Immature natural killer cell (primary cell): ENCODE results near the gene SYTL1. TPM values are rescaled to one million over a fixed set of nuclear protein-coding genes. Genes with fewer than 3 reads are reported as not detected.
A peak's percentile ranks its signal among the peaks of the same experiment; 100 is the strongest.

Source experiments
- DNase-seq, 3 donors: peaks; one replicate each; pipeline ENCODE4 v3.0.0; 2022; ENCODE audit warnings: mixed read lengths in 1 of 3
- H3K27ac Mint-ChIP-seq, 6 donors: one replicate each; pipeline ENCODE4 v1.8.0; 2020; ENCODE audit warnings: mixed read lengths in 6 of 6, mild to moderate bottlenecking in 5 of 6, inconsistent platforms in 4 of 6, moderate library complexity in 3 of 6
- H3K27me3 Mint-ChIP-seq, 3 donors: one replicate each; pipeline ENCODE4 v1.8.0; 2020 to 2021; ENCODE audit warnings: low read depth in 3 of 3, mild to moderate bottlenecking in 3 of 3, mixed read lengths in 3 of 3, moderate library complexity in 3 of 3, inconsistent platforms in 1 of 3
- H3K36me3 Mint-ChIP-seq, 3 donors: one replicate each; pipeline ENCODE4 v1.8.0; 2020; ENCODE audit warnings: mixed read lengths in 3 of 3, inconsistent platforms in 2 of 3, mild to moderate bottlenecking in 2 of 3
- H3K4me1 Mint-ChIP-seq, 2 donors: one replicate each; pipeline ENCODE4 v1.8.0; 2020; ENCODE audit warnings: inconsistent platforms in 2 of 2, mild to moderate bottlenecking in 2 of 2, mixed read lengths in 2 of 2, moderate library complexity in 1 of 2
- H3K4me3 Mint-ChIP-seq, 5 donors: one replicate each; pipeline ENCODE4 v1.8.0; 2020; ENCODE audit warnings: mild to moderate bottlenecking in 5 of 5, mixed read lengths in 5 of 5, inconsistent platforms in 3 of 5, moderate library complexity in 3 of 5
- H3K9me3 Mint-ChIP-seq, 6 donors: one replicate each; pipeline ENCODE4 v1.8.0; 2020; ENCODE audit warnings: mild to moderate bottlenecking in 6 of 6, mixed read lengths in 6 of 6, inconsistent platforms in 4 of 6, moderate library complexity in 3 of 6
- polyA plus RNA-seq, 3 donors: library from polyadenylated mRNA; unstranded; fragments of 300-500 nt; fragmentation: Illumina TruSeq; gene quantifications; one replicate each; pipeline ENCODE4 v1.2.3, GENCODE V29; 2021

Gene SYTL1, protein sequence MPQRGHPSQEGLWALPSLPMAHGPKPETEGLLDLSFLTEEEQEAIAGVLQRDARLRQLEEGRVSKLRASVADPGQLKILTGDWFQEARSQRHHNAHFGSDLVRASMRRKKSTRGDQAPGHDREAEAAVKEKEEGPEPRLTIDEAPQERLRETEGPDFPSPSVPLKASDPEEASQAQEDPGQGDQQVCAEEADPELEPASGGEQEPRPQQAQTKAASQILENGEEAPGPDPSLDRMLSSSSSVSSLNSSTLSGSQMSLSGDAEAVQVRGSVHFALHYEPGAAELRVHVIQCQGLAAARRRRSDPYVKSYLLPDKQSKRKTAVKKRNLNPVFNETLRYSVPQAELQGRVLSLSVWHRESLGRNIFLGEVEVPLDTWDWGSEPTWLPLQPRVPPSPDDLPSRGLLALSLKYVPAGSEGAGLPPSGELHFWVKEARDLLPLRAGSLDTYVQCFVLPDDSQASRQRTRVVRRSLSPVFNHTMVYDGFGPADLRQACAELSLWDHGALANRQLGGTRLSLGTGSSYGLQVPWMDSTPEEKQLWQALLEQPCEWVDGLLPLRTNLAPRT
- polyA plus RNA-seq = 100 to 1,000 TPM; 157 to 211 (median 158) TPM

- Mint-ChIP-seq H3K27ac (peak within 1 kb of the TSS; percentile 92 to 99 (median 95)), H3K4me1 (peaks cover 61 to 66% of the 10 kb centered on the region in 2 donors), H3K4me3 (peak within 1 kb of the TSS; percentile 96 to 100 (median 96)), H3K9me3 (no peaks in the 10 kb centered on the region), H3K27me3 (peaks cover 5 to 12% (median 11%) of the 10 kb centered on the region in 3 donors), H3K36me3 (peaks cover 4 to 7% (median 5%) of the 10 kb centered on the region in 3 donors)
- DNase-seq = peak; percentile 77 to 78 (median 78)
Observed at GRCh38 chr1:27341525-27342252, at the start of gene SYTL1. Gene SYTL1, plus strand, starts transcription at chr1:27342022. Its CDS starts 3,313 bp downstream, at chr1:27345335.

DNA sequence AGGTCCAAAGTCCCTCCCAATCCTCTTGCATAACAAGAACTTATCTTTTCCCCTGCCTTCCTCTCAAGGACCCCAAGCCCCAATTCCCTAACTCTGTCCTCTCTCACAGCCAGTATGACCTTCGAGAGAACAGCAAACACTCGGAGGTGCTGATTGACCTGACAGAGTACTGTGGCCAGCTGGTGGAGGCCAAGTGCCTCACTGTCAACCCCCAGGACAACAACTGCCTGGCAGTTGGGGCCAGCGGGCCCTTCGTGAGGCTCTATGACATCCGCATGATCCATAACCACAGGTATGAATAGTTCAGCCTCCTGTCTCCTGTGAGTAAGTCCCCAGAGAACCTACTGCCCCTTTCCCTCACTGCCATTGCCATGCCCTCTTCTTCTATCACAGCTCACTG lies 49.7 kb upstream of the SYTL1 start:
- Mint-ChIP-seq H3K27ac (no peak overlapping the region), H3K4me3 (no peak overlapping the region), H3K36me3 (peaks cover 19 to 39% (median 22%) of the 10 kb centered on the region in 3 donors), H3K27me3 (no peaks in the 10 kb centered on the region), H3K9me3 (no peaks in the 10 kb centered on the region), H3K4me1 (no peaks in the 10 kb centered on the region)
- no peak for DNase-seq

DNA sequence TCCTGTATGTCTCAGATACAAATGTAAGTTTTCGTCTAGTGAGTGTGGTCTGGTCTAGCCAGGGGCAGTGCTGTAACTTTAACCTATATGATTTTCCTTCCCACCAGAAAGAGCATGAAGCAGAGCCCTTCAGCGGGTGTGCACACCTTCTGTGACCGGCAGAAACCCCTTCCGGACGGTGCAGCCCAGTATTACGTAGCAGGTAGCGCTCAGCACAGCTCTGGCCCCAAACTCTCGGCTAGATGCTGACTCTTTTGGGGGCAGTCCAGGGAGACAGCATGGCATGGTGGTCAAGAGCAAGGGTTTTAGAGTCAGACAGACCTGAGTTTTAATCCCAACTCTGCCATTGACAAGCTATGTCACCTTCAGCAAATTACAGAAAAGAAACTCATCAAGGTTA lies 47.9 kb upstream of the SYTL1 start:
- H3K4me3 Mint-ChIP-seq = no peak overlapping the region
- H3K27ac Mint-ChIP-seq = no peak overlapping the region
- no peaks in the 10 kb centered on the region for H3K4me1 Mint-ChIP-seq
- no peak for DNase-seq
- no peaks in the 10 kb centered on the region for H3K27me3 Mint-ChIP-seq
- peaks cover 12 to 32% (median 20%) of the 10 kb centered on the region in 3 donors for H3K36me3 Mint-ChIP-seq
- H3K9me3 Mint-ChIP-seq = no peaks in the 10 kb centered on the region

GRCh38 chr1:27296773-27297291 lies 45.0 kb upstream of the SYTL1 start:
- H3K9me3 Mint-ChIP-seq = no peaks in the 10 kb centered on the region
- peak; percentile 35 to 50 (median 42) for DNase-seq
- H3K27ac Mint-ChIP-seq = no peak overlapping the region
- peaks cover 0 to 2% (median 0%) of the 10 kb centered on the region in 3 donors for H3K27me3 Mint-ChIP-seq
- peaks cover 14 to 23% (median 15%) of the 10 kb centered on the region in 3 donors for H3K36me3 Mint-ChIP-seq
- H3K4me3 Mint-ChIP-seq = no peak overlapping the region
- peaks cover 0 to 3% of the 10 kb centered on the region in 2 donors for H3K4me1 Mint-ChIP-seq

DNA sequence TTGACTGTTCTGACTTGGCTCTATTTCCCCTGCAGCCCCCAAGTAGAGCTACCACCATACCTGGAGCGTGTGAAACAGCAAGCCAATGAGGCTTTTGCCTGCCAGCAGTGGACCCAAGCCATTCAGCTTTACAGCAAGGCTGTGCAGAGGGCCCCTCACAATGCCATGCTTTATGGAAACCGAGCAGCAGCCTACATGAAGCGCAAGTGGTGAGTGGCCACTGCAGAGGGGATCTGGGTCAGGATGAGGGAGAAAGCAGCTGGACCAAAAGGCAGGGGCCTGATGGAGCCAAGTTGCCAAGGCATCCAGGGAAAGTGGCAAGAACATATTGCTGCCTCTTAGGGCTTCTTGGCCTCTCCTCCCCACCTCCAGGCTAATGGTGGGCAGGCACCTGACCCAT lies 43.9 kb upstream of the SYTL1 start:
- DNase-seq = no peak
- no peaks in the 10 kb centered on the region for H3K9me3 Mint-ChIP-seq
- H3K36me3 Mint-ChIP-seq = peaks cover 15 to 25% (median 18%) of the 10 kb centered on the region in 3 donors
- H3K27ac Mint-ChIP-seq = no peak overlapping the region
- peaks cover 0 to 2% (median 0%) of the 10 kb centered on the region in 3 donors for H3K27me3 Mint-ChIP-seq
- H3K4me1 Mint-ChIP-seq = peaks cover 0 to 3% of the 10 kb centered on the region in 2 donors
- H3K4me3 Mint-ChIP-seq = no peak overlapping the region

- no peak for DNase-seq
- Mint-ChIP-seq H3K4me1 (peaks cover 0 to 3% of the 10 kb centered on the region in 2 donors), H3K9me3 (no peaks in the 10 kb centered on the region), H3K4me3 (no peak overlapping the region), H3K27me3 (peaks cover 0 to 2% (median 0%) of the 10 kb centered on the region in 3 donors), H3K27ac (no peak overlapping the region), H3K36me3 (peaks cover 12 to 23% (median 14%) of the 10 kb centered on the region in 3 donors)
Observed at GRCh38 chr1:27298632-27299384, 43.0 kb upstream of the SYTL1 start.

DNA sequence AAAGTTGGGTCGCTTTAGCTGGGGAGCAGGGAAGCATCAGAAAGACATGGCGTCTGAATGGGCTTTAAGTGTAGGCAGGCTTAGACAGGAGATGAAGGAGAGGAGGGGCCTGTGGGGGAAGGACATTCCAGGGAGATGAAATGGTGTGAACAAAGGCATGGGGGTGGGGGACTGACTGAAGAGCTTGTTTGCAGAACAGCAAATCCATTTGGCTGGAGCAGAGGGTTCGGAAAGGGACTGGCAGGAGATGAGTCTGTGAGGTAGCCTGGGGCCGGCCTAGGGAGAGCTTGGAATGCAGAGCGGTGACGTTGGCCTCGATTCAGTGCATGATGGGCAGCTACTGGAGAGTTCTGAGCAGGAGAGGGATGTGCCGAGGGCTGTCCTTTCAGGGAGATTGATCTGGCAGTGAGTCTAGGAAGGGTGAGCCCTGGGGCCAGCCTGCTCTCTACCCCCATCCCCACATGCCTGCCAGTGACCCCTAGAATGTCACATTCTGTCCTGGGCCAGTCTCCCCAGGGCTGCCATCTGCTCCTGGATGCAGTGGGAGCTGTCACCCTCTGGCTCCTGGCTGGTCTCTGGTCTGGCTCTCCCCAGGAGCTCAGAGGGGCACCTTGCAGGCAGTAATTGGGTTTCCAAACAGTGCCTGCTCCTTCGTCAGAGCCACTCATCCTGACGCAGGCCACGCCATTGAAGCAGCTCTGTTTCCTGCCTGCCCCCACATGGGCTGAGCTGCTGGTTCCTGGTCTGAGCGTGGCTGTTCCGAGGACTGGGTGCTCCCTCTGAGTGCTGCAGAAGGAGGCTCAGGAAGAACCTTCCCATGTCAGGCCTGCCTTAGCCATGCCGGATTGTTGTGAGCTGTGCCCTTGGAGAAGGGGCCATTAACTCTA lies 42.2 kb upstream of the SYTL1 start:
- H3K4me1 Mint-ChIP-seq = peaks cover 0 to 3% of the 10 kb centered on the region in 2 donors
- no peaks in the 10 kb centered on the region for H3K9me3 Mint-ChIP-seq
- H3K36me3 Mint-ChIP-seq = peaks cover 10 to 26% (median 13%) of the 10 kb centered on the region in 3 donors
- H3K27me3 Mint-ChIP-seq = peaks cover 0 to 2% (median 0%) of the 10 kb centered on the region in 3 donors
- H3K27ac Mint-ChIP-seq = no peak overlapping the region
- no peak for DNase-seq
- H3K4me3 Mint-ChIP-seq = no peak overlapping the region

- Mint-ChIP-seq H3K4me1 (peaks cover 0 to 3% of the 10 kb centered on the region in 2 donors), H3K4me3 (no peak overlapping the region), H3K27me3 (peaks cover 0 to 2% (median 0%) of the 10 kb centered on the region in 3 donors), H3K9me3 (no peaks in the 10 kb centered on the region), H3K36me3 (peaks cover 6 to 23% (median 9%) of the 10 kb centered on the region in 3 donors), H3K27ac (no peak overlapping the region)
- DNase-seq = peak; percentile 66 to 77 (median 74)
Observed at GRCh38 chr1:27300341-27301051, 41.3 kb upstream of the SYTL1 start.

DNA sequence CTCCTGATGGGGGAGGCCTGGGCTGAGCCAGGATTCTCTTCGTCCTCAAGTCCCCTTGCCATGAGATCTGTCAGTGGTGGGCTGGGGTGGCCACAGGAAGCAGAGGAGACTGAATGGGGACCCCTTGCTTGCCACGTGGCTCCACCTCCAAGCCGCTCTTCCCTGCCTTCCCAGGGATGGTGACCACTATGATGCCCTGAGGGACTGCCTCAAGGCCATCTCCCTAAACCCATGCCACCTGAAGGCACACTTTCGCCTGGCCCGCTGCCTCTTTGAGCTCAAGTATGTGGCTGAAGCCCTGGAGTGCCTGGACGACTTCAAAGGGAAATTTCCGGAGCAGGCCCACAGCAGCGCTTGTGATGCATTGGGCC lies 40.8 kb upstream of the SYTL1 start:
- Mint-ChIP-seq H3K36me3 (peaks cover 9 to 22% (median 11%) of the 10 kb centered on the region in 3 donors), H3K4me1 (peaks cover 0 to 3% of the 10 kb centered on the region in 2 donors), H3K27ac (no peak overlapping the region), H3K9me3 (no peaks in the 10 kb centered on the region), H3K4me3 (no peak overlapping the region), H3K27me3 (peaks cover 0 to 2% (median 0%) of the 10 kb centered on the region in 3 donors)
- no peak for DNase-seq

DNA sequence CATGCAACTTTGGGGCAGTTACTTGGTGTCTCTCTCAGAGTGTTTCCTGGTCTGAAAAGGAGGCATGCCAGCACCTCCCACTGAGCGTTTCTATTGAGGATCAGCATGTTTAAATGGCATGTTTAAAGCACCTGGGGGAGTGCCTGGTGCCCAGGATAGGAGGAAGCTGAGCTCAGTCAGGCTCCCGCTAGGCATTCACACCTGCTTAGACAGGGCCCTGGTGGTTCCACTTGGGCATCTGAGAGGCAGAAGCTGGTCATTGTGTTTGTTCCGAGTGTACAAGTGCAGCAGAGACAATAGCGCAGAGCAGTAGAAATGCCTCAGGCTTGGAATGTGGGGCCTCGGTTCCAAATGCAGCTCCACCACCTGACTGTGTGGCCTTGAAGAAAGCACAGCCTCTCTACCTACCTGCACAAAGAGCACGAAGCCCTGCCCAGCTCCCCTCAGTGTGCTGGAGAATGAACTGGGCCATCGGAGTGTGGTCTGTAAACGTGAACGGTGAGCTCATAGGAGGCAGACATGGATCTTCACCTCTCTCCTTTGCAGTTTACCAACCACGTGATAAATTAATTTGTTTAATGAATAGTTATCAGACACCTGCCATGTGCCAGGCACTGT lies 40.1 kb upstream of the SYTL1 start:
- Mint-ChIP-seq H3K9me3 (no peaks in the 10 kb centered on the region), H3K27ac (no peak overlapping the region)

DNA sequence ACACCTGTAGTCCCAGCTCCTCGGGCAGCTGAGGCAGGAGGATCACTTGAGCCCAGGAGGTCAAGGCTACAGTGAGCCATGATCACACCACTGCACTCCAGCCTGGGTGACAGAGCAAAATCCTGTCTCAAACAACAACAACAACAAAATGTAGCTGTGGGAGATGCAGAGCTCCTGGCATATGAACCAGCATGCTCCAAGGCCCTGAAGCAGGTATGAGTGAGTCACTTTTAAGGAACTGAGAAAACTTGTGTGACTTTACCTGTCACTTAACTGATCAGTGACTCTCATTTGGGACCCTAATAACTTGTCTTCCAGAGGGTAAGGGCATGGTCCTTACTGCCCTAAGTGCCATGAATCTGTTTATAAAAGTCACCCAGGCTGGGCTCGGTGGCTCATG lies 39.2 kb upstream of the SYTL1 start:
- peaks cover 9 to 18% (median 11%) of the 10 kb centered on the region in 3 donors for H3K36me3 Mint-ChIP-seq
- DNase-seq = no peak
- H3K4me3 Mint-ChIP-seq = no peak overlapping the region
- peaks cover 1 to 2% (median 2%) of the 10 kb centered on the region in 3 donors for H3K27me3 Mint-ChIP-seq
- no peaks in the 10 kb centered on the region for H3K9me3 Mint-ChIP-seq
- peaks cover 0 to 3% of the 10 kb centered on the region in 2 donors for H3K4me1 Mint-ChIP-seq
- H3K27ac Mint-ChIP-seq = no peak overlapping the region

More for the DNA sequence above, 40.1 kb upstream of the SYTL1 start:
- Mint-ChIP-seq H3K4me3 (no peak overlapping the region), H3K27me3 (peaks cover 0 to 2% (median 0%) of the 10 kb centered on the region in 3 donors), H3K36me3 (peaks cover 9 to 18% (median 11%) of the 10 kb centered on the region in 3 donors), H3K4me1 (peaks cover 0 to 3% of the 10 kb centered on the region in 2 donors)
- no peak for DNase-seq
